HuH-7 (cell line): ENCODE measurements around the gene C22orf39.

Experiments used
- DNase-seq: peaks from one replicate; pipeline ENCODE4 v3.0.0; 2011; ENCODE audit warnings: low spot score

Gene C22orf39

DNA sequence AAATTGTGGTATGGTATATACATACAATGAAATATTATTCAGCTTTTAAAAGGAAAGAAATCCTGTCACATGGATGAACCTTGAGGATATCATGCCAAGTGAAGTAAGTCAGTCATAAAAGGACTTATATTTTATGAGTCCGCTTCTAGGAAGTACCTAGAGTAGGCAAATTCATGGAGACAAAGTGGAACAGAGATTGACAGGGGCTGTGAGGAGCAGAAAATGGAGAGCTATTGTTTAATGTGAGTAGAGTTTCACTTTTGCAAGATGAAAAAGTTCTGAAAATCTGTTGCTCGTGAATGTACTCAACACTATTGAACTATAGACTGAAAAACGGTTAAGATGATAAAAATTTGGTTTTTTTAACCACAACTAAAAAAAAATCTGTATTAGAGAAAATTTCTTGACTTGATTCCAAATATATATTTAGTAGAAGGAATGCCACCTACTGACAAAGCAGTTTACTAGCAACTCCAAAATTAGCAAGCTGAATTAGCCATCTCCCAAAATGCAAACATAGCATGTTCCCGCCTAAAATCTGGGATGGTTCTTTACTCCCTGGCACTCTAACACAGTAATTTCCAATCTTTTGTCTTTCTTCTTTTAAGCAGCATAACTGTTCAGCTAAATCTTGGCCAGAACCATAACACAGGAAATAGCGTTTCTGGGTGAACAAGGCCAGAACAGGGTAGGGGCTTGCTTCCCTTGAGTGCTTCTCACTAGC is 30.0 kb upstream of the C22orf39 start:
- no peak for DNase-seq

- no peak for DNase-seq
Measured at GRCh38 chr22:19476023-19476422, 28.5 kb upstream of the C22orf39 start.

- no peak for DNase-seq
Measured at GRCh38 chr22:19473578-19473977, 26.1 kb upstream of the C22orf39 start.

DNA sequence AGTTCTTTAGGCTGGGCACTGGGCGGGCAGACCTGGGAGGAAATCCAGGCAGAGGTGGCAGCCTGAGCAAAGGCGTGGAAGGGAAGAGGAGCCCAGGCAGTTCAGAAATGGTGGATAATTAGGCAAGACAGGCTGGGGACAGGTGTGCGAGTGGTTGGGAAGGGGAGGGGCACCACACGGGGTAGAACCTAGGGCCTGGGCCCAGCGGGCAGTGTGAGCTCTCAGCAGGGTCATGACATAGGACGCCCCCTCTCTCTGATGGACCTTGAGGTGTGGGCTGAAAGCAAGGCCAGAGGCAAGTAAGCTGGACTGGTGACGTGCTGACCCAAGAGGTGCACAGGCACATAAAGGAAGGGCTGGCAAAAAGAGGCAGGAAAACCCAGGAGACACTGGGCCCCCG is 24.7 kb upstream of the C22orf39 start:
- no peak for DNase-seq

GRCh38 chr22:19471572-19471971 is 24.1 kb upstream of the C22orf39 start:
- DNase-seq, result no peak

- no peak for DNase-seq
Measured at GRCh38 chr22:19470010-19470409, 22.5 kb upstream of the C22orf39 start.

GRCh38 chr22:19469421-19469820 is 21.9 kb upstream of the C22orf39 start:
- no peak for DNase-seq

DNA sequence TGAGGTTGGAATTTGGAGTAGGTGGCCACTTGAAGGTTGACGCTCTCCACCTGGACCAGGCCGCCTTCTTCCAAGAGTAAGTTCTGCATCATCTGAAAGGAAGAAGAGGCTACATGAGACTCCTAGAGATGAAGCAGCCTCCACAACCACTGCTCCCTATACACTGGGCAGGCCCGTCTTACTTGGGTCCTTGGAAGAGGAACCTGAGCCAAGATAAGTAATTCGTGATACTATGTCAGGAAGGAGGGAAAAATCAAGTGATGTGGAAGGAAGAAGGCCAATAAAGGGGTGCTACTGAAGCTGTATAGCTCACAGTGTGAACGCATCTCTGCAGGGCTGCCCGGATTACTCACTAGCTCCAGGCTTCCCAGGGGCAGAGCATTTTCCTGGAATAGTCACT is 20.4 kb upstream of the C22orf39 start:
- DNase-seq, result no peak

GRCh38 chr22:19466848-19467752 is 19.6 kb upstream of the C22orf39 start:
- DNase-seq, result no peak

DNA sequence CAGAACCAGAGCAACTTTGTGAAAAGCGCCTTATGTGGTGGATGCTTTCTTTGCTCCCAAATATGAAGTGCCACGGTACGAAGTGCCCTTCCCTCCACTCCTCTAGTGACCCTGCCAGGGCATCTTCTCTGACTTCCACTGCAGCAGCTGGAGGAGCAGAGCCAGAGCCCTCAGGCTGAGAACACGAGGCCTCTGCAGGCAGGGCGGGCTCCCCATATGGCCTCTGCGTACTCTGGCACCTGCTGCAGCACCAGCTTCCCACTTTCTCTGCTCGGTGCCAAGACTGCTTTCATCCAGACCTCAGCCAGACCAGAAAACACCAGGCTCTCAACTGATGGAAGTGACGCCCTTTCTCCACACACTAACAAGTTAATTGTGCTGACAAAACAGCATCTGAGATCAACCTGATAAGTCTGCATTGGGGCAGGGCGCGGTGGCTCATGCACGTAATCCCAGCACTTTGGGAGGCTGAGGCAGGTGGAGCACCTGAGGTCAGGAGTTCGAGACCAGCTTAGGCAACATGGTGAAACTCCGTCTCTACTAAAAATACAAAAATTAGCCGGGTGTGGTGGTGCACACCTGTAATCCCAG is 18.7 kb upstream of the C22orf39 start:
- DNase-seq, result no peak

DNA sequence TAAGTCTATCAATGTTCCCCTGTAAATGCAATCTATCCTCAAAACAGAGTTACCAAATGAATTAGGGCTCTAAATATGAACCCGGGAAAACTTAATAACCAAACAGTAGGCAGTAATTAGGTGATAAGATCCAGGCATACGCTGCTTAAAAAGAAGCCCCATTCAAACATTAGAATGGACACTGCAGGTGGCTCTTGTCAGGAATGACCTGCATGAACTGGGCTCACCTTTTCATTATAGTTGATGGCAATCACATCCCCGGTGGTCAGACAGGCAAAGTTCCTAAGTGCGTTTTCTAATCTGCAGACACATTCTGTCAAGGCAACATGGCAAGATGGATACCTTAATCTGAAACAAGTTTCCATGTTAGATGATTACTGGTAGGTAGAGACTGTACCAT is 17.5 kb upstream of the C22orf39 start:
- DNase-seq, result no peak

DNA sequence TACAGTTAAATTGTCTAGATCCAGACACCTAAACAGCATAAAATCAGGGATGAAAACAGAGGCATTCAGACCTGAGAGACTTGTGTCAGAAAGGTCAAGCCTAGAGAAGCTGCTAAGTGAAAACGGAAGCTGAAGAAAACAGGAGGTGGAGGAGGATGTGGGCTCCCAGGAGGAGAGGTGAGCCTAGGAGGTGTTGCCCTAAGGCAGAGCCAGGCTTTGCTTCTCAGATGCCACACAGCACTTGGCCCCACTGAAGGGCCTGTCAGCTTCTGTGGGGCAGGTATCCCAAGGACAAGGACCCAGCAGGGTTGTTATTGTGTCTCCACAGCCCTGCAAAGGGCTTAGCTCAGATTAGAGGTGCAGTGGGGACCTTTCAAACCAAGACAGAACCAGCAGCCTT is 17.0 kb upstream of the C22orf39 start:
- no peak for DNase-seq

- no peak for DNase-seq
Measured at GRCh38 chr22:19463491-19464469, 16.3 kb upstream of the C22orf39 start.

GRCh38 chr22:19463008-19463407 is 15.5 kb upstream of the C22orf39 start:
- DNase-seq, result no peak

GRCh38 chr22:19461506-19461905 is 14.0 kb upstream of the C22orf39 start:
- no peak for DNase-seq

GRCh38 chr22:19460036-19460435 is 12.5 kb upstream of the C22orf39 start:
- no peak for DNase-seq

- no peak for DNase-seq
Measured at GRCh38 chr22:19457828-19458428, 10.4 kb upstream of the C22orf39 start.

DNA sequence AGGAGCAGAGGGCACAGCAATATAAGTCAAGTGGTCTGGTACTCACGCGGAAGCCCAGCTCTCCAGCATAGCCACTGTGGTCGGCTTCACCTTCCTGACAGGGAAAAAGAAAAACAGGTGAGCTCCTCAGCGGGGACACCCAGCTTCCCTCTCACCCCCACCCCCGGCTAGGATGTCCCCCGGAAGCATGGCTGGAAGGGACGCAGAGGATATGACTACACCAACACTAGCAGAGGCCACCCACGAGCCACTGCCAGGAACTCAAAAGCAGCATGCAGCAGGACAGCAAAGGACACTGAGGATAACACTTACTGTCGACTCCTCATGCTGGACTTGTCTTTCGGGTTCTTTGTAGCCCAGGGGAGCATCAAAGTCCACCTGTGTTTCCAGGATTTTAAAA is 9.0 kb upstream of the C22orf39 start:
- DNase-seq, result no peak

GRCh38 chr22:19455585-19456370 is 8.3 kb upstream of the C22orf39 start:
- DNase-seq, result no peak

DNA sequence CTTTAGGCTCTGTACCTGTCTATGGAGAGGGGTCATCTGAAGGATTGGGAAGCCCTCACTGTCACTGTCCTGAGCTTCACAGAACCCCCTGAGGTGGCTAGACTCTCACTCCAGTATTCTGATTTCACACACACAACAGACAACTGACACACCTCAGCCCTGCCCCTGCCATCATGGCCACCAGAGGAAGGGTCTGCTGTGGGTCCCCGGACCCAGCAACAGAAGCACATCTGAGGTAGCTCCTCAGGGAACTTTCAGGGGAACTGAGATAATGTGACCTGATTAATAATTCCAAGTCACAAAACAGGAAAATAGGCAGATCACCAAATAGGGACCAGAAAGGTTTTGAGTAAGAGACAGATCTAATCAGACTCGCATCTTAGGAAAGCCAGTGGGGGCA is 7.5 kb upstream of the C22orf39 start:
- no peak for DNase-seq

DNA sequence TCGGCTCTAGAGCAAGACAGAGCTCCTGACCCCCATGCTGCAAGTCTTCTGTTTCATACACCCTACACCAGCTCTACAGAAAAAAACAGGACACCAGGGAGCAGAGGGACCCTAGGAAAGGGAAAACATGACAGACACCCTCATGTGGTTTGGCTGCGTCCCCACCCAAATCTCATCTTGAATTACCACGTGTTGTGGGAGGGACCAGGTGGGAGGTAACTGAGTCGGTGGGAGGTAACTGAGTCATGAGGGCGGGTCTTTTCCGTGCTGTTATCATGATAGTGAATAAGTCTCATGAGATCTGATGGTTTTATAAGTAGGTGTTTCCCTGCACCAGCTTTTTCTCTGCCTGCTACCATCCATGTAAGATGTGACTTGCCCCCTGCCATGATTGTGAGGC is 6.6 kb upstream of the C22orf39 start:
- no peak for DNase-seq
